Stimulated activated naive CD8-positive, alpha-beta T cell treated with anti-CD3 and anti-CD28 coated beads, Interleukin-15, amount 100 ng/mL, for 72 hours (primary cell): ENCODE results near the gene PPP3R1.

Experiments used
- ATAC-seq: fragments of 150-1000 bp; cut with Tn5 transposase; 2 replicates; pipeline ENCODE4 v1.10.0; 2021; ENCODE audit warnings: mild to moderate bottlenecking, moderate library complexity
- DNase-seq, 2 donors: peaks; one replicate each; pipeline ENCODE4 v3.0.0; 2021 to 2022
- H3K27ac Mint-ChIP-seq, 2 donors: one replicate each; pipeline ENCODE4 v1.8.0; 2022; ENCODE audit warnings: mild to moderate bottlenecking in 2 of 2, mixed read lengths in 2 of 2, moderate library complexity in 2 of 2
- H3K27me3 Mint-ChIP-seq: one replicate; pipeline ENCODE4 v1.8.0; 2022; ENCODE audit warnings: mixed read lengths
- H3K4me1 Mint-ChIP-seq: one replicate; pipeline ENCODE4 v1.8.0; 2022; ENCODE audit warnings: mild to moderate bottlenecking, mixed read lengths
- H3K4me3 Mint-ChIP-seq, 2 donors: one replicate each; pipeline ENCODE4 v1.8.0; 2022; ENCODE audit warnings: mild to moderate bottlenecking in 2 of 2, mixed read lengths in 2 of 2, moderate library complexity in 1 of 2
- H3K9me3 Mint-ChIP-seq, 2 donors: one replicate each; pipeline ENCODE4 v1.8.0; 2022; ENCODE audit warnings: mixed read lengths in 2 of 2

The PPP3R1 gene

GRCh38 chr2:68279691-68280090 lies 27.4 kb upstream of the PPP3R1 start:
- Mint-ChIP-seq H3K9me3 (no peaks in the 10 kb centered on the region), H3K4me3 (no peak overlapping the region), H3K27me3 (peaks cover 10% of the 10 kb centered on the region), H3K4me1 (no peaks in the 10 kb centered on the region), H3K27ac (peak overlapping the region in 1 of 2 donors; percentile 19)
- ATAC-seq (no peak), DNase-seq (no peak)

GRCh38 chr2:68278169-68278568 lies 25.8 kb upstream of the PPP3R1 start:
- no peaks in the 10 kb centered on the region for H3K27me3 Mint-ChIP-seq
- no peak overlapping the region for H3K4me3 Mint-ChIP-seq
- no peaks in the 10 kb centered on the region for H3K4me1 Mint-ChIP-seq
- no peaks in the 10 kb centered on the region for H3K9me3 Mint-ChIP-seq
- DNase-seq (no peak), ATAC-seq (no peak)
- no peak overlapping the region for H3K27ac Mint-ChIP-seq

GRCh38 chr2:68274022-68274421 lies 21.7 kb upstream of the PPP3R1 start:
- ATAC-seq (no peak), DNase-seq (no peak)
- H3K4me1 Mint-ChIP-seq, result no peaks in the 10 kb centered on the region
- no peaks in the 10 kb centered on the region for H3K9me3 Mint-ChIP-seq
- no peak overlapping the region for H3K27ac Mint-ChIP-seq
- H3K27me3 Mint-ChIP-seq, result peaks cover 9% of the 10 kb centered on the region
- no peak overlapping the region for H3K4me3 Mint-ChIP-seq

- Mint-ChIP-seq H3K4me3 (no peak overlapping the region), H3K27me3 (peaks cover 17% of the 10 kb centered on the region), H3K4me1 (no peaks in the 10 kb centered on the region), H3K27ac (peak overlapping the region in 1 of 2 donors; percentile 76), H3K9me3 (no peaks in the 10 kb centered on the region)
- ATAC-seq (no peak), DNase-seq (no peak)
Measured at GRCh38 chr2:68272246-68272994, 20.1 kb upstream of the PPP3R1 start.

- H3K9me3 Mint-ChIP-seq, result no peaks in the 10 kb centered on the region
- H3K4me3 Mint-ChIP-seq, result no peak overlapping the region
- no peak for DNase-seq
- H3K27me3 Mint-ChIP-seq, result peaks cover 24% of the 10 kb centered on the region
- ATAC-seq, result no peak
- no peak overlapping the region for H3K27ac Mint-ChIP-seq
- no peaks in the 10 kb centered on the region for H3K4me1 Mint-ChIP-seq
Measured at GRCh38 chr2:68266655-68267054, 14.3 kb upstream of the PPP3R1 start.

GRCh38 chr2:68263632-68264031 lies 11.3 kb upstream of the PPP3R1 start:
- no peak overlapping the region for H3K4me3 Mint-ChIP-seq
- DNase-seq (no peak), ATAC-seq (no peak)
- peak overlapping the region in 1 of 2 donors; percentile 49 for H3K27ac Mint-ChIP-seq
- H3K9me3 Mint-ChIP-seq, result no peaks in the 10 kb centered on the region
- peaks cover 24% of the 10 kb centered on the region for H3K27me3 Mint-ChIP-seq
- no peaks in the 10 kb centered on the region for H3K4me1 Mint-ChIP-seq

- no peak for DNase-seq
- Mint-ChIP-seq H3K27me3 (no peaks in the 10 kb centered on the region), H3K4me1 (peaks cover 15% of the 10 kb centered on the region), H3K27ac (no peak overlapping the region), H3K4me3 (no peak overlapping the region), H3K9me3 (no peaks in the 10 kb centered on the region)
- no peak for ATAC-seq
Measured at GRCh38 chr2:68258851-68259250, 6.5 kb upstream of the PPP3R1 start.

GRCh38 chr2:68256093-68256450 lies 3.7 kb upstream of the PPP3R1 start:
- DNase-seq (no peak), ATAC-seq (no peak)
- Mint-ChIP-seq H3K9me3 (no peaks in the 10 kb centered on the region), H3K4me1 (peaks cover 15% of the 10 kb centered on the region), H3K4me3 (no peak overlapping the region), H3K27ac (no peak overlapping the region), H3K27me3 (no peaks in the 10 kb centered on the region)

GRCh38 chr2:68253219-68254068 lies 1.1 kb upstream of the PPP3R1 start:
- no peaks in the 10 kb centered on the region for H3K9me3 Mint-ChIP-seq
- DNase-seq (peak; percentile 19 to 33), ATAC-seq (no peak)
- peak overlapping the region; percentile 96 to 97 for H3K4me3 Mint-ChIP-seq
- H3K4me1 Mint-ChIP-seq, result peaks cover 21% of the 10 kb centered on the region
- H3K27ac Mint-ChIP-seq, result peak overlapping the region; percentile 91 to 98
- H3K27me3 Mint-ChIP-seq, result no peaks in the 10 kb centered on the region

GRCh38 chr2:68251855-68252399 lies 405 bp downstream of the PPP3R1 start:
- Mint-ChIP-seq H3K4me1 (peaks cover 21% of the 10 kb centered on the region), H3K4me3 (peak overlapping the region; percentile 96 to 97), H3K9me3 (no peaks in the 10 kb centered on the region), H3K27ac (peak overlapping the region; percentile 97 to 99), H3K27me3 (no peaks in the 10 kb centered on the region)
- DNase-seq, result peak; percentile 57 to 74
- peak; percentile 23 for ATAC-seq

- peak overlapping the region; percentile 87 to 97 for H3K4me3 Mint-ChIP-seq
- H3K4me1 Mint-ChIP-seq, result peaks cover 21% of the 10 kb centered on the region
- peak; percentile 69 to 81 for DNase-seq
- no peaks in the 10 kb centered on the region for H3K9me3 Mint-ChIP-seq
- no peaks in the 10 kb centered on the region for H3K27me3 Mint-ChIP-seq
- peak; percentile 73 for ATAC-seq
- H3K27ac Mint-ChIP-seq, result peak overlapping the region; percentile 95 to 99
Measured at GRCh38 chr2:68251187-68251854, 1.0 kb downstream of the PPP3R1 start.

- DNase-seq (no peak), ATAC-seq (no peak)
- H3K4me3 Mint-ChIP-seq, result peak overlapping the region; percentile 87 to 97
- H3K4me1 Mint-ChIP-seq, result peaks cover 21% of the 10 kb centered on the region
- H3K27me3 Mint-ChIP-seq, result no peaks in the 10 kb centered on the region
- peak overlapping the region; percentile 95 to 99 for H3K27ac Mint-ChIP-seq
- H3K9me3 Mint-ChIP-seq, result no peaks in the 10 kb centered on the region
Measured at GRCh38 chr2:68250652-68251186, 1.6 kb downstream of the PPP3R1 start.

- peak overlapping the region; percentile 87 to 97 for H3K4me3 Mint-ChIP-seq
- no peaks in the 10 kb centered on the region for H3K27me3 Mint-ChIP-seq
- ATAC-seq, result no peak
- H3K4me1 Mint-ChIP-seq, result peaks cover 18% of the 10 kb centered on the region
- H3K9me3 Mint-ChIP-seq, result no peaks in the 10 kb centered on the region
- no peak for DNase-seq
- peak overlapping the region in 1 of 2 donors; percentile 95 for H3K27ac Mint-ChIP-seq
Measured at GRCh38 chr2:68250196-68250595, 2.1 kb downstream of the PPP3R1 start.

GRCh38 chr2:68248806-68249205 lies 3.5 kb downstream of the PPP3R1 start:
- DNase-seq (no peak), ATAC-seq (no peak)
- peak overlapping the region in 1 of 2 donors; percentile 20 for H3K27ac Mint-ChIP-seq
- no peaks in the 10 kb centered on the region for H3K27me3 Mint-ChIP-seq
- H3K4me3 Mint-ChIP-seq, result no peak overlapping the region
- H3K9me3 Mint-ChIP-seq, result no peaks in the 10 kb centered on the region
- H3K4me1 Mint-ChIP-seq, result peaks cover 6% of the 10 kb centered on the region

GRCh38 chr2:68248361-68248760 lies 4.0 kb downstream of the PPP3R1 start:
- Mint-ChIP-seq H3K27ac (no peak overlapping the region), H3K9me3 (no peaks in the 10 kb centered on the region), H3K27me3 (no peaks in the 10 kb centered on the region), H3K4me3 (no peak overlapping the region), H3K4me1 (peaks cover 6% of the 10 kb centered on the region)
- DNase-seq (no peak), ATAC-seq (no peak)
